Uterus (tissue), 4 donors: ENCODE measurements around the gene ATP6AP1. TPM values are rescaled to one million over a fixed set of nuclear protein-coding genes. Genes with fewer than 3 reads are reported as not detected.

Experiments used
- DNase-seq, 2 donors: peaks; one replicate each; pipeline ENCODE4 v3.0.0-alpha.2; 2019 to 2020
- H3K27ac ChIP-seq, 2 donors: fragments of 200-600 bp; sonication (generic); 1 replicate in 1 of 2; 2 replicates in 1 of 2; pipeline ENCODE4 v1.5.1; 2016 to 2018
- H3K27me3 ChIP-seq, 2 donors: fragments of 200-600 bp; sonication (generic); one replicate each; pipeline ENCODE4 v1.5.1; 2018 to 2019; ENCODE audit warnings: control low read depth in 1 of 2
- H3K36me3 ChIP-seq, 2 donors: fragments of 200-600 bp; sonication (generic); one replicate each; pipeline ENCODE4 v1.5.1; 2019; ENCODE audit warnings: control low read depth in 1 of 2
- H3K4me1 ChIP-seq, 2 donors: fragments of 200-600 bp; sonication (generic); one replicate each; pipeline ENCODE4 v1.5.1; 2018 to 2019; ENCODE audit warnings: control low read depth in 1 of 2
- H3K4me3 ChIP-seq, 2 donors: fragments of 200-600 bp; sonication (generic); 1 replicate in 1 of 2; 2 replicates in 1 of 2; pipeline ENCODE4 v1.5.1; 2018 to 2019; ENCODE audit warnings: mild to moderate bottlenecking in 1 of 2
- H3K9me3 ChIP-seq, 2 donors: fragments of 200-600 bp; sonication (generic); one replicate each; pipeline ENCODE4 v1.5.1; 2019; ENCODE audit warnings: control low read depth in 1 of 2
- CTCF ChIP-seq, 4 experiments: fragments of 200-600 bp in 2 of 4; fragments of 450-650 bp in 2 of 4; sonication (generic) in 2 of 4; IDR thresholded peaks; one replicate each; pipeline ENCODE4 v1.5.1; 2016 to 2019; ENCODE audit warnings: antibody characterized with exemption in 4 of 4, mild to moderate bottlenecking in 2 of 4, moderate library complexity in 1 of 4
- POLR2A ChIP-seq, 2 donors: fragments of 450-650 bp; IDR thresholded peaks; one replicate each; pipeline ENCODE4 v1.6.1; 2016; ENCODE audit warnings: antibody characterized with exemption in 2 of 2, mild to moderate bottlenecking in 1 of 2, moderate library complexity in 1 of 2
- intact Hi-C: fragments of 100-400 bp; cut with DNase I; formaldehyde crosslinking; loops from one replicate; pipeline ENCODE4 v1.15.1; 2023; ENCODE audit warnings: low total_unique reads
- total RNA-seq, 4 donors: library from RNA; depleted of rRNA in 3 of 4; stranded (reverse); fragments of >200 nt in 3 of 4; gene quantifications; one replicate each; pipeline versions ENCODE4 v1.1.0 to v1.2.4, GENCODE V29; 2014 to 2023
- donor health status: DM: yes; HTN: yes; CAD: no.

The ATP6AP1 gene
- total RNA-seq, 4 donors from 2014 or later = 5.1 to 71.3 (median 42.1) TPM

GRCh38 chrX:154471839-154472684 lies 43.6 kb downstream of the ATP6AP1 start:
- DNase-seq = peak in 1 of 2 donors; percentile 9
- Histone ChIP-seq H3K9me3 (no peaks in the 10 kb centered on the region), H3K4me1 (no peaks in the 10 kb centered on the region), H3K27ac (no peak overlapping the region), H3K4me3 (no peak overlapping the region), H3K36me3 (no peaks in the 10 kb centered on the region), H3K27me3 (no peaks in the 10 kb centered on the region)
- intact Hi-C loops = no loop called here
- TF ChIP-seq POLR2A (IDR thresholded peaks at IDR 0.05) (no peak), CTCF (IDR thresholded peaks at IDR 0.05) (no peak)

- Histone ChIP-seq H3K36me3 (no peaks in the 10 kb centered on the region), H3K4me1 (no peaks in the 10 kb centered on the region), H3K4me3 (no peak overlapping the region), H3K27me3 (no peaks in the 10 kb centered on the region), H3K27ac (no peak overlapping the region), H3K9me3 (no peaks in the 10 kb centered on the region)
- no peak for TF ChIP-seq CTCF (IDR thresholded peaks at IDR 0.05)
- no peak for TF ChIP-seq POLR2A (IDR thresholded peaks at IDR 0.05)
- no peak for DNase-seq
- intact Hi-C loops = no loop called here
Observed at GRCh38 chrX:154472685-154473632, 44.5 kb downstream of the ATP6AP1 start.

DNA sequence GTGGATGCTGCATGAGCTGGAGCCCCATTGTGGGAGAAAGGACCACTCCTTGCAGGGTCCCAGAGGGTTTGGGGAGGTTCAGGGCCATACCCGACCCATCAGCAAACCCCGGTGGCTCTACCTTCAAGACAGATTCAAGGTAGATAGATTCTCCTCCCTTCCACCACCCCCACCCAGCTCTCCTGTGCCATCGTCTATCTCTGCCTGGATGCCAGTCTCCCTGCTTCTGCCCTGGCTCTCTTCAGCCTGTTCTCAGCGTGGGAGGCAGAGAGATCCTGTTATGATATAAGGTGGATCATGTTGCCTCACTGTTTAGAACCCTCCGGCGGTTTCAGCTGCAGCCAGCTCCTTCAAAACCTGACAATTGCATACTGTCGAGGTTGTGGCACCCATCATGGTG lies 45.2 kb downstream of the ATP6AP1 start:
- peaks cover 0 to 3% of the 10 kb centered on the region in 2 donors for H3K4me1 ChIP-seq
- intact Hi-C loops = no loop called here
- H3K27me3 ChIP-seq = no peaks in the 10 kb centered on the region
- no peak overlapping the region for H3K27ac ChIP-seq
- DNase-seq = no peak
- no peak overlapping the region for H3K4me3 ChIP-seq
- no peaks in the 10 kb centered on the region for H3K9me3 ChIP-seq
- no peaks in the 10 kb centered on the region for H3K36me3 ChIP-seq
- TF ChIP-seq CTCF (IDR thresholded peaks at IDR 0.05) = no peak

DNA sequence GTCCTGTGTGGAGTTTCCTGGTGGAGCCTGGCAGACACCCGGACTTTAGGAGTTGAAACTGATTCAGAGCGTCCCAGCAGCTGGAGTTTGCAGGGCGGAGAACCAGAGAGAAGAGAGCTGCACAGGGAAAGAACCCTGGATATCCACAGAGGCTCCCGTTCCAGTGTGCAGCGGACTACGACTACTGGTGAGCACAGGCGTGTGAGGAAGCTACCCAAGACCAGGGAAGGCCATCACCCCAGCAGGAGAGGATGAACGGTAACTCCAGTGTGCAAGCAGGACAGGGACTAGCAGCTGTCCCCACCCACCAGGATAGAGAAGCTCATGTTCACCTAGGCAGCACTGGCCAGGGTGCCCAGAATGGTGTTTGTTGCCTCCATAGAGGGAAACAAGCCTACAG lies 48.3 kb downstream of the ATP6AP1 start:
- DNase-seq = no peak
- intact Hi-C loops = no loop called here
- Histone ChIP-seq H3K36me3 (no peaks in the 10 kb centered on the region), H3K4me1 (peaks cover 0 to 3% of the 10 kb centered on the region in 2 donors), H3K9me3 (no peaks in the 10 kb centered on the region), H3K27me3 (no peaks in the 10 kb centered on the region), H3K4me3 (no peak overlapping the region), H3K27ac (no peak overlapping the region)
- TF ChIP-seq CTCF (IDR thresholded peaks at IDR 0.05) = no peak
- TF ChIP-seq POLR2A (IDR thresholded peaks at IDR 0.05) = no peak
